K562 (cell line): ENCODE data around the gene APOL3. TPM values are rescaled to one million over a fixed set of nuclear protein-coding genes. Genes with fewer than 3 reads are reported as not detected.
A peak's percentile ranks its signal among the peaks of the same experiment; 100 is the strongest.

Experiments
- ATAC-seq: fragments of 200-7000 bp; cut with Tn5 transposase; 3 replicates; pipeline ENCODE4 v1.9.1; 2020; ENCODE audit warnings: moderate library complexity
- BruUV-seq: library from RNA; stranded (reverse); fragments of 400-500 nt; replicated peaks from 2 replicates; lab custom pipeline; 2021; lab: Mats Ljungman, UMichigan
- CTCF ChIA-PET: fragments of 300-600 bp; formaldehyde crosslinking; extraction: SDS; loops from one replicate; lab custom pipeline; 2021; ENCODE audit warnings: low intra/inter-chr PET ratio; lab: Yijun Ruan, JAX
- POLR2A ChIA-PET: fragments of 300-600, 350-650 bp; sonication (Branson Sonifier 250); formaldehyde crosslinking; extraction: SDS; loops from one replicate; lab custom pipeline; 2021; ENCODE audit warnings: antibody characterized with exemption, inconsistent platforms; lab: Yijun Ruan, JAX
- DNase-seq, 4 experiments: peaks; one replicate each; pipeline versions ENCODE4 v3.0.0 to v3.0.0-alpha.2; 2011 to 2018; ENCODE audit warnings: low spot score in 3 of 4, mixed read lengths in 3 of 4; ENCODE audit errors: extremely low read depth in 1 of 4
- FAIRE-seq: peaks from 2 replicates; lab custom pipeline; 2011; peaks lifted over from hg19 to GRCh38; lab: Jason Lieb, UNC
- H2AFZ ChIP-seq: 2 replicates; pipeline ENCODE4 v1.6.0; 2011; ENCODE audit warnings: low read depth, low read length, control low read depth, inconsistent platforms
- H3K27ac ChIP-seq: fragments of 200-600 bp; 3 replicates; pipeline ENCODE4 v1.8.0; 2011; ENCODE audit warnings: low read depth, mild to moderate bottlenecking, control low read depth, inconsistent platforms, low read length, moderate library complexity, mixed read lengths; ENCODE audit errors: extremely low read depth
- H3K27me3 ChIP-seq, 2 experiments: fragments of 300-600 bp in 1 of 2; 2 replicates in 1 of 2; 3 replicates in 1 of 2; pipeline versions ENCODE4 v1.6.0 to v1.8.0; 2011; ENCODE audit warnings: inconsistent platforms in 2 of 2, low read length in 2 of 2, mild to moderate bottlenecking in 1 of 2, mixed read lengths in 1 of 2, moderate library complexity in 1 of 2; ENCODE audit not compliant: control insufficient read depth in 2 of 2, insufficient read depth in 2 of 2
- H3K36me3 ChIP-seq: fragments of 300-600 bp; 3 replicates; pipeline ENCODE4 v1.8.0; 2011; ENCODE audit warnings: mild to moderate bottlenecking, low read length, inconsistent platforms; ENCODE audit not compliant: control insufficient read depth, insufficient read depth
- H3K4me1 ChIP-seq, 2 experiments: fragments of 200-600 bp in 1 of 2; replicated peaks in 1 of 2; 2 replicates in 1 of 2; 3 replicates in 1 of 2; pipeline versions ENCODE4 v1.5.1 to v1.8.0; 2011; ENCODE audit warnings: inconsistent platforms in 2 of 2, low read length in 2 of 2, mild to moderate bottlenecking in 1 of 2, mixed read lengths in 1 of 2, moderate library complexity in 1 of 2; ENCODE audit not compliant: control insufficient read depth in 2 of 2, insufficient read depth in 2 of 2
- H3K4me2 ChIP-seq: 2 replicates; pipeline ENCODE4 v1.6.1; 2011; ENCODE audit warnings: low read length, control low read depth, inconsistent platforms, mixed read lengths; ENCODE audit not compliant: insufficient read depth
- H3K4me3 ChIP-seq: fragments of 200-600 bp; sonication (generic), shearing (Covaris generic); 2 replicates; pipeline ENCODE4 v1.5.1; 2016; ENCODE audit warnings: control low read depth, inconsistent platforms
- H3K79me2 ChIP-seq: fragments of 200-600 bp; 3 replicates; pipeline ENCODE4 v1.8.0; 2011; ENCODE audit warnings: low read length, inconsistent platforms; ENCODE audit not compliant: control insufficient read depth, insufficient read depth
- H3K9ac ChIP-seq, 2 experiments: 2 replicates each; pipeline versions ENCODE4 v1.6.0 to v1.6.1; 2011; ENCODE audit warnings: low read depth in 2 of 2, low read length in 2 of 2, control low read depth in 1 of 2, inconsistent platforms in 1 of 2, mild to moderate bottlenecking in 1 of 2, mixed read lengths in 1 of 2; ENCODE audit not compliant: insufficient read depth in 1 of 2
- H3K9me1 ChIP-seq: one replicate; pipeline ENCODE4 v1.6.0; 2011; ENCODE audit warnings: inconsistent platforms, mild to moderate bottlenecking, low read length, moderate library complexity; ENCODE audit not compliant: control insufficient read depth, insufficient read depth
- H3K9me3 ChIP-seq: replicated peaks from 2 replicates; pipeline ENCODE4 v1.5.1; 2011; ENCODE audit warnings: low read depth, low read length, inconsistent platforms; ENCODE audit not compliant: control insufficient read depth, insufficient read depth
- H4K20me1 ChIP-seq: replicated peaks from 2 replicates; pipeline ENCODE4 v1.6.1; 2011; ENCODE audit warnings: low read length, inconsistent platforms, mixed read lengths; ENCODE audit not compliant: control insufficient read depth, insufficient read depth
- ELK3 ChIP-seq: fragments of 450-650 bp; formaldehyde crosslinking; IDR thresholded peaks from 2 replicates; pipeline ENCODE4 v1.4.0; 2020; ENCODE audit warnings: mild to moderate bottlenecking
- RFX1 ChIP-seq: fragments of 450-650 bp; IDR thresholded peaks from 2 replicates; pipeline ENCODE4 v1.6.1; 2016; ENCODE audit warnings: mild to moderate bottlenecking, moderate library complexity
- SAFB2 ChIP-seq: fragments of 200-400 bp; formaldehyde crosslinking; IDR thresholded peaks from 2 replicates; pipeline ENCODE4 v1.6.1; 2018; ENCODE audit warnings: borderline replicate concordance, low read length, low read depth, moderate library complexity; ENCODE audit not compliant: severe bottlenecking
- ZNF175 ChIP-seq: fragments of 200-800 bp; sonication (Bioruptor generic); IDR thresholded peaks from 2 replicates; pipeline ENCODE4 v1.6.1; 2016; ENCODE audit warnings: low read depth, mild to moderate bottlenecking, missing genetic modification characterization, missing compliant biosample characterization
- ZNF655 ChIP-seq: fragments of 250-450 bp; sonication (Bioruptor Pico); IDR thresholded peaks from 2 replicates; pipeline ENCODE4 v1.5.0; 2021
- WGBS: fragments of 100-300 bp; shearing (Covaris generic); methylation state at CpG from one replicate; pipeline ENCODE4 v1.1.6; 2016; ENCODE audit warnings: low coverage, mixed read lengths; ENCODE audit not compliant: insufficient coverage; ENCODE audit errors: missing lambda C conversion rate; 5-methylcytosine and 5-hydroxymethylcytosine counted together
- in situ Hi-C: fragments of 300-500 bp; cut with MboI; formaldehyde crosslinking; loops from 4 replicates; pipeline ENCODE4 v1.15.0; 2018; ENCODE audit warnings: inconsistent platforms, mixed read lengths
- intact Hi-C: fragments of 100-400 bp; cut with micrococcal nuclease; formaldehyde crosslinking; loops from 2 replicates; pipeline ENCODE4 v1.14.2; 2022
- polyA plus RNA-seq, 8 experiments: library from polyadenylated mRNA; depleted of rRNA in 4 of 8; stranded (reverse) in 5 of 8; unstranded in 3 of 8; fragments of >200 nt; fragmentation: Nextera tagmentation in 2 of 8; fragmentation: Illumina TruSeq in 1 of 8; extraction: Ambion mirVana in 2 of 8; extraction: Trizol in 1 of 8; gene quantifications; 2 replicates each; pipeline versions ENCODE4 v1.2.1 to v1.2.3, GENCODE V29; 2011 to 2014; ENCODE audit warnings: inconsistent platforms in 1 of 8, missing spikeins in 1 of 8
- total RNA-seq, 7 experiments: library from RNA; depleted of rRNA in 6 of 7; stranded (reverse); fragments of >200 nt in 6 of 7; fragmentation: Illumina TruSeq in 2 of 7; extraction: Trizol in 2 of 7; gene quantifications; 2 replicates each; pipeline versions ENCODE4 v1.2.1 to v1.2.3, GENCODE V29; 2011 to 2021; ENCODE audit warnings: low replicate concordance in 1 of 7

Gene APOL3
- total and polyA plus RNA-seq, 9 of the 15 experiments (the other 6 are each of a cell fraction or from before 2014, with no cell fraction given): 0.25 to 1.1 (median 0.56) TPM; not detected in 1

GRCh38 chr22:36147196-36147791 is 13.3 kb downstream of the APOL3 start:
- BruUV-seq: no TSS peak
- no peaks in the 10 kb centered on the region for H4K20me1 ChIP-seq
- no peak for DNase-seq
- ATAC-seq: no peak
- POLR2A ChIA-PET: no interaction called here
- H3K79me2 ChIP-seq: no peaks in the 10 kb centered on the region
- TF ChIP-seq SAFB2: no peak
- no peak for TF ChIP-seq ELK3 (CRISPR knock-in tag)
- TF ChIP-seq ZNF175 (CRISPR knock-in tag): no peak
- TF ChIP-seq ZNF655 (CRISPR knock-in tag): no peak
- peak; percentile 65 for TF ChIP-seq RFX1
- no peaks in the 10 kb centered on the region for H3K9me3 ChIP-seq
- FAIRE-seq: no peak
- in situ Hi-C loops: no loop called here
- H3K27me3 ChIP-seq: 0 out of 5 replicates have a peak, but pooled peaks cover 0 to 5% of the 10 kb centered on the region in 2 experiments
- H3K9me1 ChIP-seq: no peaks in the 10 kb centered on the region
- intact Hi-C loops: loop anchor here (5.0 kb wide), 1 partner anchor 75 kb away; no protein-coding TSS in a partner anchor
- H3K4me2 ChIP-seq: no peak overlapping the region
- 34% methylated on average over 8 of the region's 8 CpGs for WGBS
- H3K27ac ChIP-seq: no peak overlapping the region
- H3K4me3 ChIP-seq: no peak overlapping the region
- no peak overlapping the region for H2AFZ ChIP-seq
- CTCF ChIA-PET: no interaction called here
- no peak overlapping the region for H3K9ac ChIP-seq
- peaks cover 0 to 3% of the 10 kb centered on the region in 2 experiments; a peak in 1 of 5 replicates for H3K4me1 ChIP-seq
- no peaks in the 10 kb centered on the region for H3K36me3 ChIP-seq
